B cell (primary cell): ENCODE measurements around the gene EGFR. TPM values are rescaled to one million over a fixed set of nuclear protein-coding genes. Genes with fewer than 3 reads are reported as not detected.

Experiments
- ATAC-seq: fragments of 200-7000 bp; cut with Tn5 transposase; one replicate; pipeline ENCODE4 v1.10.0; 2021; ENCODE audit warnings: low read depth, mild to moderate bottlenecking, moderate number of reproducible peaks, moderate library complexity
- CTCF ChIA-PET: fragments of 350-600 bp; sonication (Branson Sonifier 250); formaldehyde crosslinking; loops from one replicate; lab custom pipeline; 2021; ENCODE audit warnings: antibody characterized with exemption, inconsistent platforms; lab: Charles Lee
- POLR2A ChIA-PET: fragments of 350-600 bp; sonication (Branson Sonifier 250); formaldehyde crosslinking; loops from one replicate; lab custom pipeline; 2021; ENCODE audit warnings: antibody characterized with exemption; lab: Charles Lee
- DNase-seq: peaks from one replicate; pipeline ENCODE4 v3.0.0; 2013
- H2AFZ ChIP-seq: 2 replicates; pipeline ENCODE4 v1.6.1; 2012; ENCODE audit warnings: mild to moderate bottlenecking, low read depth, low read length; ENCODE audit not compliant: insufficient read depth, poor library complexity, severe bottlenecking
- H3K27ac ChIP-seq, 2 donors: 1 replicate in 1 of 2; 2 replicates in 1 of 2; pipeline ENCODE4 v1.5.1; 2012 to 2013; ENCODE audit warnings: low read length in 2 of 2, mild to moderate bottlenecking in 2 of 2, moderate library complexity in 1 of 2
- H3K27me3 ChIP-seq, 4 experiments: fragments of 200-600 bp in 1 of 4; sonication (generic) in 1 of 4; replicated peaks in 1 of 4; 1 replicate in 2 of 4; 2 replicates in 2 of 4; pipeline versions ENCODE4 v1.6.1 to v1.7.0; 2013 to 2016; ENCODE audit warnings: low read length in 3 of 4, mild to moderate bottlenecking in 2 of 4, mixed read lengths in 1 of 4, moderate library complexity in 1 of 4; ENCODE audit not compliant: insufficient read depth in 4 of 4, control insufficient read depth in 3 of 4; ENCODE audit errors: control extremely low read depth in 1 of 4
- H3K36me3 ChIP-seq, 2 experiments: replicated peaks in 1 of 2; 1 replicate in 1 of 2; 2 replicates in 1 of 2; pipeline versions ENCODE4 v1.6.1 to v1.7.1; 2013; ENCODE audit warnings: low read length in 1 of 2; ENCODE audit not compliant: insufficient read depth in 2 of 2, control insufficient read depth in 1 of 2; ENCODE audit errors: control extremely low read depth in 1 of 2, extremely low read depth in 1 of 2
- H3K4me1 ChIP-seq, 2 donors: fragments of 200-600 bp in 1 of 2; sonication (generic) in 1 of 2; 1 replicate in 1 of 2; 2 replicates in 1 of 2; pipeline versions ENCODE4 v1.5.1 to v1.6.1; 2013 to 2017; ENCODE audit warnings: low read length in 2 of 2; ENCODE audit not compliant: control insufficient read depth in 2 of 2, insufficient read depth in 2 of 2
- H3K4me2 ChIP-seq: replicated peaks from 2 replicates; pipeline ENCODE3; 2012; ENCODE audit warnings: mild to moderate bottlenecking, low read depth, low read length; ENCODE audit not compliant: poor library complexity, severe bottlenecking
- H3K4me3 ChIP-seq, 5 experiments: fragments of 200-600 bp in 1 of 5; sonication (generic) in 1 of 5; 1 replicate in 3 of 5; 2 replicates in 2 of 5; pipeline versions ENCODE4 v1.5.1 to v1.7.0; 2011 to 2016; ENCODE audit warnings: low read length in 4 of 5, mild to moderate bottlenecking in 4 of 5, low read depth in 2 of 5, control low read depth in 1 of 5, moderate library complexity in 1 of 5; ENCODE audit not compliant: insufficient read depth in 1 of 5; ENCODE audit errors: control extremely low read depth in 1 of 5, extremely low read depth in 1 of 5
- H3K79me2 ChIP-seq: fragments of 200-600 bp; sonication (generic); one replicate; pipeline ENCODE4 v1.6.0; 2016; ENCODE audit warnings: low read length; ENCODE audit not compliant: control insufficient read depth, insufficient read depth
- H3K9ac ChIP-seq: fragments of 200-600 bp; sonication (generic); 2 replicates; pipeline ENCODE4 v1.6.1; 2017; ENCODE audit warnings: mild to moderate bottlenecking, low read length, moderate library complexity
- H3K9me3 ChIP-seq, 3 donors: one replicate each; pipeline versions ENCODE4 v1.6.1 to v1.7.1; 2013; ENCODE audit warnings: low read length in 2 of 3; ENCODE audit not compliant: control insufficient read depth in 2 of 3, insufficient read depth in 1 of 3; ENCODE audit errors: control extremely low read depth in 1 of 3
- H4K20me1 ChIP-seq: 2 replicates; pipeline ENCODE4 v1.6.0; 2012; ENCODE audit warnings: mild to moderate bottlenecking, low read length; ENCODE audit not compliant: insufficient read depth, control insufficient read depth, poor library complexity, severe bottlenecking
- H3K27ac Mint-ChIP-seq: one replicate; pipeline ENCODE4 v1.8.0; 2021; ENCODE audit warnings: mixed read lengths
- H3K27me3 Mint-ChIP-seq: one replicate; pipeline ENCODE4 v1.8.0; 2021; ENCODE audit warnings: mixed read lengths
- H3K4me1 Mint-ChIP-seq: one replicate; pipeline ENCODE4 v1.8.0; 2021; ENCODE audit warnings: mixed read lengths
- H3K4me3 Mint-ChIP-seq: one replicate; pipeline ENCODE4 v1.8.0; 2021; ENCODE audit warnings: mixed read lengths
- H3K9me3 Mint-ChIP-seq: one replicate; pipeline ENCODE4 v1.8.0; 2022; ENCODE audit warnings: mixed read lengths; ENCODE audit not compliant: insufficient read depth
- EZH2 ChIP-seq: IDR thresholded peaks from 2 replicates; pipeline ENCODE4 v1.6.1; 2012; ENCODE audit warnings: borderline replicate concordance, low read depth, mild to moderate bottlenecking, moderate library complexity, low read length; ENCODE audit not compliant: insufficient read depth, poor library complexity, severe bottlenecking
- WGBS: methylation state at CpG from one replicate; pipeline ENCODE4 v1.1.5; 2013; ENCODE audit warnings: missing lambda C conversion rate; ENCODE audit not compliant: insufficient coverage; 5-methylcytosine and 5-hydroxymethylcytosine counted together
- intact Hi-C: fragments of 100-400 bp; cut with micrococcal nuclease; formaldehyde crosslinking; loops from one replicate; pipeline ENCODE4 v1.10.0; 2022
- polyA plus RNA-seq: library from polyadenylated mRNA; depleted of rRNA; stranded (reverse); fragments of >200 nt; gene quantifications from 2 replicates; pipeline ENCODE4 v1.2.3, GENCODE V29; 2012
- total RNA-seq, 2 donors: library from RNA; stranded (reverse); fragments of 120-200 nt in 1 of 2; gene quantifications; 1 replicate in 1 of 2; 2 replicates in 1 of 2; pipeline versions ENCODE4 v1.2.3 to v1.2.4, GENCODE V29; 2013 to 2022
- TF ChIP-seq, protein P1 (sequence below): fragments of 200-600 bp; IDR thresholded peaks from one replicate; pipeline ENCODE4 v1.8.0; 2022; ENCODE audit warnings: antibody characterized with exemption, mild to moderate bottlenecking

The EGFR gene
- total and polyA plus RNA-seq, 2 donors (not counting 1 experiment from before 2014, with no cell fraction given): not detected

DNA sequence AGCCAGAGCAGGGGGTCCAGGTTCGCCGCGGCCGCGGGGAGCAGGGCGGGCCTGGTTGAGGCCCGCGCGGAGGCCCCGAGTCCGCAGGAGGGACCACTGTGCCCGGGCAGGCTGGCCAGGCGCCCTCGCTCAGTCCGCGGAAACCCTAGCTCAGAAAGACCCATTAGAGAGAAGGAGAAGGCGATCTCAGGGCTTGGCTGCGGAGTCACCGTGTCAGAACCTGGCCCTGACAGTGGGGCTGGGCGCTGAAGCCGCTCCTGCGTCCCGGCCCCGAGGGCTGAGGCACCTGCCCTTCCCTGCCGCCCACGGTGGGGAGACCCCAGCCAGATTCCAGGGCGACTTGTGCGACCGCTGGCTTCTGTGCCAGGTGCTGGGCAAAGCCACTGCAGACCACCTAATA is 14.2 kb upstream of the EGFR start:
- POLR2A ChIA-PET: no interaction called here
- no peak overlapping the region for H3K4me3 ChIP-seq
- Mint-ChIP-seq H3K27ac (no peak overlapping the region), H3K9me3 (no peaks in the 10 kb centered on the region), H3K4me1 (no peaks in the 10 kb centered on the region), H3K27me3 (peaks cover 14% of the 10 kb centered on the region), H3K4me3 (no peak overlapping the region)
- no peak for TF ChIP-seq EZH2
- TF ChIP-seq, protein P1, sequence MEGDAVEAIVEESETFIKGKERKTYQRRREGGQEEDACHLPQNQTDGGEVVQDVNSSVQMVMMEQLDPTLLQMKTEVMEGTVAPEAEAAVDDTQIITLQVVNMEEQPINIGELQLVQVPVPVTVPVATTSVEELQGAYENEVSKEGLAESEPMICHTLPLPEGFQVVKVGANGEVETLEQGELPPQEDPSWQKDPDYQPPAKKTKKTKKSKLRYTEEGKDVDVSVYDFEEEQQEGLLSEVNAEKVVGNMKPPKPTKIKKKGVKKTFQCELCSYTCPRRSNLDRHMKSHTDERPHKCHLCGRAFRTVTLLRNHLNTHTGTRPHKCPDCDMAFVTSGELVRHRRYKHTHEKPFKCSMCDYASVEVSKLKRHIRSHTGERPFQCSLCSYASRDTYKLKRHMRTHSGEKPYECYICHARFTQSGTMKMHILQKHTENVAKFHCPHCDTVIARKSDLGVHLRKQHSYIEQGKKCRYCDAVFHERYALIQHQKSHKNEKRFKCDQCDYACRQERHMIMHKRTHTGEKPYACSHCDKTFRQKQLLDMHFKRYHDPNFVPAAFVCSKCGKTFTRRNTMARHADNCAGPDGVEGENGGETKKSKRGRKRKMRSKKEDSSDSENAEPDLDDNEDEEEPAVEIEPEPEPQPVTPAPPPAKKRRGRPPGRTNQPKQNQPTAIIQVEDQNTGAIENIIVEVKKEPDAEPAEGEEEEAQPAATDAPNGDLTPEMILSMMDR: no peak
- no peaks in the 10 kb centered on the region for H4K20me1 ChIP-seq
- H3K9me3 ChIP-seq: peaks cover 0 to 16% (median 0%) of the 10 kb centered on the region in 3 donors
- DNase-seq (no peak), ATAC-seq (no peak)
- no peaks in the 10 kb centered on the region for H3K79me2 ChIP-seq
- H3K36me3 ChIP-seq: no peaks in the 10 kb centered on the region
- 71% methylated on average over 29 of the region's 29 CpGs for WGBS
- no peak overlapping the region for H3K4me2 ChIP-seq
- intact Hi-C loops: no loop called here
- no peak overlapping the region for H3K9ac ChIP-seq
- no peak overlapping the region for H2AFZ ChIP-seq
- CTCF ChIA-PET: no interaction called here
- H3K27ac ChIP-seq: no peak overlapping the region
- peaks cover 0 to 6% (median 0%) of the 10 kb centered on the region in 4 experiments for H3K27me3 ChIP-seq
- H3K4me1 ChIP-seq: no peaks in the 10 kb centered on the region

DNA sequence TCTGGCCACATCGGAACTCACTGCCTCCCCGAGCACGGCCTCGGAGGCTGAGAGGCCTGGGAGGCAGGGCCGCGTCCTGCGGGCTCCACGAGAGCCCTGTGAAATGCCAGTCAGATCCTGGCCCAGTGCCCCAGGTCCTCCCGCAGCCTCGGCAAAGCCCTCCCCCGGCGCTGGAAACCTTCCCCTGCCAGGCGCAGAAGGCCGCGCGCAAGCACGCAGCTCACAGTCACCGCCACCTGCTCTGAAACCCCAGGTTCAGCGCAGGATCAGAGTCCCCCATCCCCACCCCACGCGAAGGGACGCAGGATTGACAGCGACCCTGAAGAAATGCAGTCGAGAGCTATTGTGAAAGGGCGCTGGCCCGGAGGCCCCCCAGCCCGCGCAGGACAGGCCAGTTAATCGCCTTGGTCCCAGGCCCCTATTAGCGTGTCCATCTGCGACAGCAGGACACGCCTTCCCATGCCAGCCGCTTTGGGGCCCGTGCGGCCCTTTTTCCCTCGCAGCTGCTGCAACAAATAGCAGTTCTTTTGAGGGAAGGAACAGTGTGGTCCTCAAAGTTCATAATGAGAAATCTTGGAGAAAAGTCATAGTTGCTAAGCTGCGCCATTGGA is 13.5 kb upstream of the EGFR start:
- Histone ChIP-seq H3K4me2 (no peak overlapping the region), H2AFZ (no peak overlapping the region), H4K20me1 (no peaks in the 10 kb centered on the region), H3K4me1 (no peaks in the 10 kb centered on the region), H3K4me3 (no peak overlapping the region), H3K36me3 (no peaks in the 10 kb centered on the region), H3K79me2 (no peaks in the 10 kb centered on the region), H3K27ac (no peak overlapping the region), H3K9me3 (peaks cover 0 to 16% (median 0%) of the 10 kb centered on the region in 3 donors), H3K27me3 (peaks cover 0 to 6% (median 0%) of the 10 kb centered on the region in 4 experiments), H3K9ac (no peak overlapping the region)
- Mint-ChIP-seq H3K27me3 (peaks cover 10% of the 10 kb centered on the region), H3K4me3 (no peak overlapping the region), H3K4me1 (no peaks in the 10 kb centered on the region), H3K27ac (no peak overlapping the region), H3K9me3 (no peaks in the 10 kb centered on the region)
- WGBS: 68% methylated on average over 36 of the region's 37 CpGs
- intact Hi-C loops: no loop called here
- ATAC-seq (no peak), DNase-seq (no peak)
- POLR2A ChIA-PET: no interaction called here
- CTCF ChIA-PET: no interaction called here
- no peak for TF ChIP-seq EZH2
- TF ChIP-seq, protein P1: no peak
